Adipocyte (in vitro differentiated cells): ENCODE results near the gene ARPC1A.
"Not testable (repeated sequence)": the region's sequence is repeated elsewhere in the genome, so short reads cannot be mapped to it uniquely, and the experiment has no call there.

Experiments used
- DNase-seq: peaks from one replicate; pipeline ENCODE4 v3.0.0-alpha.2; 2015; ENCODE audit warnings: low read depth
- H3K27me3 ChIP-seq: replicated peaks from 2 replicates; pipeline ENCODE4 v1.7.0; 2013; ENCODE audit warnings: mild to moderate bottlenecking, low read length, moderate library complexity; ENCODE audit not compliant: control insufficient read depth, insufficient read depth
- H3K36me3 ChIP-seq: 2 replicates; pipeline ENCODE4 v1.7.0; 2013; ENCODE audit warnings: low read length, mild to moderate bottlenecking, moderate library complexity; ENCODE audit not compliant: control insufficient read depth, insufficient read depth, severe bottlenecking
- H3K4me1 ChIP-seq: 2 replicates; pipeline ENCODE4 v1.7.0; 2013; ENCODE audit warnings: mild to moderate bottlenecking, low read length, moderate library complexity; ENCODE audit not compliant: control insufficient read depth, insufficient read depth
- H3K4me3 ChIP-seq: 2 replicates; pipeline ENCODE4 v1.7.0; 2013; ENCODE audit warnings: mild to moderate bottlenecking, low read length, moderate library complexity
- H3K9ac ChIP-seq: 2 replicates; pipeline ENCODE4 v1.7.0; 2013; ENCODE audit warnings: mild to moderate bottlenecking, low read length, moderate library complexity
- H3K9me3 ChIP-seq: 2 replicates; pipeline ENCODE4 v1.7.0; 2013; ENCODE audit warnings: mild to moderate bottlenecking, low read length, moderate library complexity; ENCODE audit not compliant: control insufficient read depth

ARPC1A gene

GRCh38 chr7:99324559-99324958 lies 1.1 kb upstream of the ARPC1A start:
- no peak for DNase-seq
- H3K4me1 ChIP-seq = peaks cover 22% of the 10 kb centered on the region
- H3K9me3 ChIP-seq = no peaks in the 10 kb centered on the region
- H3K27me3 ChIP-seq = no peaks in the 10 kb centered on the region
- H3K9ac ChIP-seq = peak overlapping the region; percentile 99
- H3K36me3 ChIP-seq = no peaks in the 10 kb centered on the region
- H3K4me3 ChIP-seq = peak overlapping the region; percentile 99

GRCh38 chr7:99325001-99325493 lies 651 bp upstream of the ARPC1A start:
- H3K27me3 ChIP-seq = no peaks in the 10 kb centered on the region
- H3K4me1 ChIP-seq = peaks cover 23% of the 10 kb centered on the region
- no peaks in the 10 kb centered on the region for H3K36me3 ChIP-seq
- peak overlapping the region; percentile 99 for H3K4me3 ChIP-seq
- H3K9me3 ChIP-seq = no peaks in the 10 kb centered on the region
- no peak for DNase-seq
- peak overlapping the region; percentile 99 for H3K9ac ChIP-seq

GRCh38 chr7:99326408-99326782 lies 697 bp downstream of the ARPC1A start:
- peak; percentile 6 for DNase-seq
- H3K9me3 ChIP-seq = no peaks in the 10 kb centered on the region
- peak overlapping the region; percentile 99 for H3K9ac ChIP-seq
- H3K36me3 ChIP-seq = no peaks in the 10 kb centered on the region
- H3K4me1 ChIP-seq = peaks cover 36% of the 10 kb centered on the region
- H3K27me3 ChIP-seq = no peaks in the 10 kb centered on the region
- peak overlapping the region; percentile 99 for H3K4me3 ChIP-seq

- not testable (repeated sequence) for H3K27me3 ChIP-seq, H3K4me3 ChIP-seq, H3K9me3 ChIP-seq
- Histone ChIP-seq H3K9ac (peak overlapping the region; percentile 48), H3K36me3 (peaks cover 23% of the 10 kb centered on the region), H3K4me1 (peaks cover 28% of the 10 kb centered on the region)
- DNase-seq = peak; percentile 88
These were observed 4.7 kb downstream of the ARPC1A start for GRCh38 chr7:99330314-99330961.

- Histone ChIP-seq H3K36me3 (peaks cover 25% of the 10 kb centered on the region), H3K4me3 (no peak overlapping the region), H3K4me1 (peaks cover 28% of the 10 kb centered on the region), H3K27me3 (no peaks in the 10 kb centered on the region), H3K9ac (peak overlapping the region; percentile 48), H3K9me3 (no peaks in the 10 kb centered on the region)
- DNase-seq = peak; percentile 38
These were observed 5.3 kb downstream of the ARPC1A start for GRCh38 chr7:99331002-99331401.

GRCh38 chr7:99339595-99339994 lies 13.9 kb downstream of the ARPC1A start:
- no peak for DNase-seq
- H3K9ac ChIP-seq = no peak overlapping the region

GRCh38 chr7:99340659-99341058 lies 15.0 kb downstream of the ARPC1A start:
- Histone ChIP-seq H3K4me1 (no peaks in the 10 kb centered on the region), H3K36me3 (peaks cover 83% of the 10 kb centered on the region), H3K9ac (no peak overlapping the region), H3K9me3 (no peaks in the 10 kb centered on the region), H3K4me3 (no peak overlapping the region), H3K27me3 (no peaks in the 10 kb centered on the region)
- DNase-seq = no peak

More at GRCh38 chr7:99339595-99339994, 13.9 kb downstream of the ARPC1A start:
- no peaks in the 10 kb centered on the region for H3K9me3 ChIP-seq
- peaks cover 83% of the 10 kb centered on the region for H3K36me3 ChIP-seq
- no peak overlapping the region for H3K4me3 ChIP-seq
- no peaks in the 10 kb centered on the region for H3K27me3 ChIP-seq
- H3K4me1 ChIP-seq = no peaks in the 10 kb centered on the region

GRCh38 chr7:99344061-99344647 lies 18.5 kb downstream of the ARPC1A start:
- Histone ChIP-seq H3K4me3 (no peak overlapping the region), H3K4me1 (no peaks in the 10 kb centered on the region), H3K27me3 (no peaks in the 10 kb centered on the region), H3K9me3 (no peaks in the 10 kb centered on the region), H3K36me3 (peaks cover 89% of the 10 kb centered on the region), H3K9ac (no peak overlapping the region)
- DNase-seq = no peak

GRCh38 chr7:99350641-99351040 lies 24.9 kb downstream of the ARPC1A start:
- H3K9ac ChIP-seq, H3K4me3 ChIP-seq, DNase-seq, H3K9me3 ChIP-seq, H3K4me1 ChIP-seq, H3K27me3 ChIP-seq: not testable (repeated sequence)
- H3K36me3 ChIP-seq = peaks cover 79% of the 10 kb centered on the region

- Histone ChIP-seq H3K36me3 (peaks cover 78% of the 10 kb centered on the region), H3K4me1 (no peaks in the 10 kb centered on the region)
These were observed 26.5 kb downstream of the ARPC1A start for GRCh38 chr7:99352247-99352646.

GRCh38 chr7:99355098-99355497 lies 29.4 kb downstream of the ARPC1A start:
- no peaks in the 10 kb centered on the region for H3K4me1 ChIP-seq
- peaks cover 79% of the 10 kb centered on the region for H3K36me3 ChIP-seq
- DNase-seq = no peak
- H3K4me3 ChIP-seq = no peak overlapping the region
- no peak overlapping the region for H3K9ac ChIP-seq
- H3K27me3 ChIP-seq = no peaks in the 10 kb centered on the region
- no peaks in the 10 kb centered on the region for H3K9me3 ChIP-seq

More at GRCh38 chr7:99352247-99352646, 26.5 kb downstream of the ARPC1A start:
- no peaks in the 10 kb centered on the region for H3K27me3 ChIP-seq
- no peak overlapping the region for H3K4me3 ChIP-seq
- H3K9ac ChIP-seq = no peak overlapping the region
- no peak for DNase-seq
- no peaks in the 10 kb centered on the region for H3K9me3 ChIP-seq
